GM12865 (cell line): Measurements from ENCODE around the gene RNF169.
"Not testable (repeated sequence)": the region's sequence is repeated elsewhere in the genome, so short reads cannot be mapped to it uniquely, and the experiment has no call there.

ENCODE experiments used
- DNase-seq: peaks from one replicate; pipeline ENCODE4 v3.0.0; 2010; ENCODE audit warnings: low read depth
- H3K4me3 ChIP-seq: 2 replicates; pipeline ENCODE4 v1.5.1; 2011; ENCODE audit warnings: mild to moderate bottlenecking, low read depth, low read length, control low read depth
- TF ChIP-seq, protein P1 (sequence below): IDR thresholded peaks from 2 replicates; pipeline ENCODE4 v1.5.1; 2011; ENCODE audit warnings: low read length, control low read depth, low read depth, inconsistent platforms; ENCODE audit not compliant: insufficient read depth; ENCODE audit errors: missing control alignments

RNF169 gene

GRCh38 chr11:74751303-74751702 lies 2.7 kb downstream of the RNF169 start:
- TF ChIP-seq, protein P1, sequence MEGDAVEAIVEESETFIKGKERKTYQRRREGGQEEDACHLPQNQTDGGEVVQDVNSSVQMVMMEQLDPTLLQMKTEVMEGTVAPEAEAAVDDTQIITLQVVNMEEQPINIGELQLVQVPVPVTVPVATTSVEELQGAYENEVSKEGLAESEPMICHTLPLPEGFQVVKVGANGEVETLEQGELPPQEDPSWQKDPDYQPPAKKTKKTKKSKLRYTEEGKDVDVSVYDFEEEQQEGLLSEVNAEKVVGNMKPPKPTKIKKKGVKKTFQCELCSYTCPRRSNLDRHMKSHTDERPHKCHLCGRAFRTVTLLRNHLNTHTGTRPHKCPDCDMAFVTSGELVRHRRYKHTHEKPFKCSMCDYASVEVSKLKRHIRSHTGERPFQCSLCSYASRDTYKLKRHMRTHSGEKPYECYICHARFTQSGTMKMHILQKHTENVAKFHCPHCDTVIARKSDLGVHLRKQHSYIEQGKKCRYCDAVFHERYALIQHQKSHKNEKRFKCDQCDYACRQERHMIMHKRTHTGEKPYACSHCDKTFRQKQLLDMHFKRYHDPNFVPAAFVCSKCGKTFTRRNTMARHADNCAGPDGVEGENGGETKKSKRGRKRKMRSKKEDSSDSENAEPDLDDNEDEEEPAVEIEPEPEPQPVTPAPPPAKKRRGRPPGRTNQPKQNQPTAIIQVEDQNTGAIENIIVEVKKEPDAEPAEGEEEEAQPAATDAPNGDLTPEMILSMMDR, result no peak
- H3K4me3 ChIP-seq, result no peak overlapping the region
- DNase-seq, result no peak

- H3K4me3 ChIP-seq, result no peak overlapping the region
- DNase-seq, result peak; percentile 65
Measured at GRCh38 chr11:74754507-74755252, 6.0 kb downstream of the RNF169 start.

DNA sequence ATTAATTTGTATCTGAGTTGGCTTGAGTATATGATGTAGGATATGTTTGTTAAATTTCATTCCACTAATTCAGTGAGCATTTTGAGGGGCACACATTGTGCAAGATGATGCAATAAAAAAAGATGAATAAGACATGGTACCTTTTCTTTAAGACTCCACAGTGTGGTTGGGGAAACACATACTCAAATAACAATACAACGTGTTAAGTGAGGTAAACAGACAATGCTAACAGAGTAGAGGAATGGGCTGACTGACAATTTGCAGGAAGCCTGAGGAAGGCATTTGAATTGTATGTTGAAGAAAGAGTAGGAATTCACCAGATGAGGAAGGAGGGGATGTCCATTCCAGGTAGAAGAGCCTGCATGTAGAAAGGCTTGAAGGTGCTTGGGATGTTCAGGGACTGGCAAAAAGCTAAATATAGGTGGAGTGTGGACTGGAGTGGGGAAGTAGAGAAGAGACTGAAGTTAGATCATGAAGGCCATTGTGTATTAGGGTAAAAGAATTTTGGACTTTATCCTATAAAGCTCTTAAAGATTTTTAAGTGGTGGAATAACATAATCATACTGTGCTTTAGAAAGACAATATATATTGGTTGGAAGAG lies 6.8 kb downstream of the RNF169 start:
- DNase-seq, result no peak
- no peak overlapping the region for H3K4me3 ChIP-seq
- TF ChIP-seq, protein P1, result no peak

More at GRCh38 chr11:74754507-74755252, 6.0 kb downstream of the RNF169 start:
- TF ChIP-seq, protein P1, result no peak

- DNase-seq, result no peak
- TF ChIP-seq, protein P1, result no peak
- no peak overlapping the region for H3K4me3 ChIP-seq
Measured at GRCh38 chr11:74756571-74756970, 7.9 kb downstream of the RNF169 start.

GRCh38 chr11:74766905-74767304 lies 18.3 kb downstream of the RNF169 start:
- no peak overlapping the region for H3K4me3 ChIP-seq
- TF ChIP-seq, protein P1, result no peak
- DNase-seq, result no peak

- DNase-seq, result peak; percentile 82
- not testable (repeated sequence) for H3K4me3 ChIP-seq
Measured at GRCh38 chr11:74768172-74768651, 19.6 kb downstream of the RNF169 start.

DNA sequence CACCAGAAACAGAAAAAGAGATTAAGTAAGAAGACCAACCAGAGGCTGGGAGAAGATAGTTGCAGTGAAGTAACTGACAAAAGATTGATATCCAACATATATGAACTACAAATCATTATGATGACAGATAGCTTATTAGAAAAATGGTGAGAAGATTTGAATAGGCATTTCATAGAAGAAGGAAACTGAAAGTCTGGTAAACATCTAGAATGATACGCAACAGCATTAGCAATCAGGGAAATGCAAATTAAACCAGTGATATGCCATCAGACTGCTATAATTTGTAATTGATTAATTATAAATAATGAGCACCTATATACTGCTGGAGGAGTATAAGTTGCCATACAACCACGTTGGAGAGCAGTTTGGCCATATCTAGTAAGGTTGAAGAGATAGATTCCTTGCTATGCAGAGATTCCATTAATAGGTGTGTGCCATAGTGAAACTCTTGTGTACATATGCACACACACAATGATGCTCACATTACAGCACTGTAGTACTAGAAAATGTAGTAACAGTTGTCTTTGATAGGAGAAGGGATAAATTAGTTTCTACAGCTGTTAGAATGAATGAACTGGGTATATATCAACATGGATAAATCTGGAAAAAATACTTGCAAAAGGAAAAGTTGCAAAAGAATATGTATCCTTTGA lies 20.5 kb downstream of the RNF169 start:
- DNase-seq, result peak; percentile 18
- H3K4me3 ChIP-seq, result no peak overlapping the region
- TF ChIP-seq, protein P1, result no peak
